Suppressor macrophage treated with lipopolysaccharide for 1 hour (primary cell): Measurements from ENCODE around the gene TTLL11.
A peak's percentile ranks its signal among the peaks of the same experiment; 100 is the strongest.

Source experiments
- DNase-seq, 3 donors: peaks; one replicate each; pipeline ENCODE4 v3.0.0-alpha.2; 2020 to 2022

Gene TTLL11

GRCh38 chr9:121958530-121958929, 134.6 kb downstream of the TTLL11 start:
- DNase-seq: no peak

- DNase-seq: no peak
Observed at GRCh38 chr9:121956808-121957207, 136.3 kb downstream of the TTLL11 start.

DNA sequence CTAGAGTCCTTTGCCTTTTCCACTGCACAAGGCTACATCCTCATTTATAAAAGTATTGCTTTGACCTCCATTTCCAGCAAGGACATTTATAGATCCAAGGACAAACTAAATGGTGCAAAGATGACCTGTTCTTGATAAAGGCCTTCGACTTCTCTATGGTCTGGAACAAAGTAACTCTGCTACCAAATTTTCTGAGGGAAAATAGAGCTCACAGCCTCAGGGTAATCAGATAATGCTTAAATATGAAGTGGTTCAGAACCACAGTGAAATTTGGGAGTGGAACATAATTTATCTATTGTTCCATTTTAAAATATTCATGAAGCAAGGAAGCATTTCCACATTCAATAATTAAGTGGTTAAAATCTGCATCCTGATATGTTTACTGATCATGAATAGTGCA, 137.5 kb downstream of the TTLL11 start:
- no peak for DNase-seq

DNA sequence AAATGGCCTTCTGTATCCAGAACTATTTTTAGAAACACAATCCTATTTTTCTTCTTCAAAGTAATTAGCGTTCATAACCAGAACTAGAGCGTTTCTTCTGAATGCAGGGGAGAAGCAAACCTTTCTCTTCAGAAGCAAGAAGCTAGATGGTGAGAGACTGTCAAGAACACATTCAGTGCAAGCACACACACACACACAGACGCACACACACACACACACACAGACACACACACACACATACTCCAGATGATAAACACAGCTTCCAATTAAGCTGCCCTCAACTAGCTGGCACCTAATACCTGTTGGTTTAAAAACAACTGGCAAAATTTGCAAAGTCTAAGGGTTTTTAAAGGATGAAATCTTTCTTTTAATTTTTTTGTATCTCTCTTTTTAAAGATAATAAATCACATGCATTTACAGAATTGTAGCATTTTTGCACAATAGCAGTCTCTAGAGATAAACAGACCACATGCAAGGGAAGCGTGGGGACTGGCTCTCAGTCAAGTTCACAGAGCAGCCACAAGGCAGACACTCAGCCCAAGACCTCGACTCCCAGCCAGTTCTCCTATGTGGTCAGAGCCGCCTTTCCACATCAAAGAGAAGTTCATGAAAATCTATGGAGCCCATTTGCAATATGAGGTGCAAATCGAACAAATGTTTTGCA, 138.5 kb downstream of the TTLL11 start:
- no peak for DNase-seq

GRCh38 chr9:121952611-121953010, 140.5 kb downstream of the TTLL11 start:
- DNase-seq: no peak

DNA sequence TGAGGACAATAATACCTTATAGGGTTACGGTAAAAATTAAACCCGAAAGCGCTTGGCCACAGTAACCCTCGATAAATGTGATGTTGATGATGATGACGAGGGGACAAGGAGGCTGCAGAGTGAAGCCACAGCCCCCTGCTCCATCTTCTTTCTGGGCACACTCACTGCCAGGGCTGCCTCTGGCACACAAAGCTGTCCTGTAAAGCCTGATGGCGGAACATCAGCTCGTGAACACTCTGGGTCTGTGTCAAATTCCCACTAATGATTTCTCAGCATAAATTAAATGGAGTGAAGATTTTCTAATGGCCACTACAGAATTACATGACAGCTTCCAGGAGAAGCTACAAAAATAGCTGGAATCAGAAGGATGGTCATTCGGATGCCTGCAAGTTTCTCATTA, 142.2 kb downstream of the TTLL11 start:
- no peak for DNase-seq

DNA sequence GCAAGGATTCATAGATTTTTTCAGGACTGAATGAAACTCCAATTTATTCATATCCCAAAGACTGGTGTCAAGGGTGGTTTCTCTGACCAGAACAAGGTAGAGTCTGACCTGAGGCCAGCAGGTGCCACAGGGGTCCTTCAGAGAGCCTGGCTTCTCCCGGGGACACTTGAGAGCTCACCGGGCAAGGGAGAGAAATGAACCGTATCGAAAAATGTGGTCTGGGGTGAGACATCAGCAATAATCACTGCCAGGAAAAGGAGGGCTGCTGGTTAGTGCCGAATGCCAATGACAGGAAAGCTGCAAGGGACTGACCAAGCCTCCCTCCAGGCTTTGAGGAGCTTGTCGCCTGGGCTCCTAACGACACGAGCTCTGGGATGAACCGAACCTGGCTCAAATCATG, 142.7 kb downstream of the TTLL11 start:
- no peak for DNase-seq

DNA sequence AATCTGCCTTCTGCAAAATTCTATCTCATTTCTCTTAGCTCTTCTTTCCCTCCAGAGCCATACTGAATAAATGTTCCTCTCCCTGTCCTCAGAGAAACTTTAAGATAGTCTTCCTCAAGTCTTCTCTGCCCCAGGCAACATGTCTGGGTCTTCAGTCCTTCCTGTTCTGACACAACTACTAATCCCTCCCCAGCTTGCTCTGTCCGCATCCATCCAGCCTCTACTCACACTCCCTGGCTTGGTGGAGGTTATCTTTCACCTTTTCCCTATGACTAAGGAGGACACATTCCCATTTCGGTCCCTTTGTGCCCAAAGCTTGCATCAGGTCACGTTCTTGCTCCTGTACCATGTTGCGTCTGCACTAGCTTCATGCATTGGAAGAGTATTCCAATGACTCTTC, 143.3 kb downstream of the TTLL11 start:
- DNase-seq: no peak

DNA sequence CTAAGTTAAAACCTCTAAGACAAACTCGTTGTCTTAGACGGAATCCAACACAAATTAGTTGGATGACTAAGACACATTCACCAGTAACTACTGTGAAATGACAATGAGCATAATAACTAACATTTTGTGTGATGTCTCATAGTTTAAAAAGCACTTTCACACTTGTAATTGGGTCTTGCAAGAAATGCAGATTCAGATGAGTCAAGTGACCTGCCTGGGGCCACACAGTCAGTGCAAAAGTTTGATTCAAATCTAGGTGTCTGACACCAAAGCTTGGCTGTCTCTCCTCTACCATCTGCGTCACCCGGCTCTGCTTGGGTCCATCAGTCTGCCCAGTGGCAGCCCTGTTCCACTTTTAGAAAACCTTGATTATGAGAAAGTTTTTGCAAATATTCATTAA, 143.7 kb downstream of the TTLL11 start:
- DNase-seq: no peak

DNA sequence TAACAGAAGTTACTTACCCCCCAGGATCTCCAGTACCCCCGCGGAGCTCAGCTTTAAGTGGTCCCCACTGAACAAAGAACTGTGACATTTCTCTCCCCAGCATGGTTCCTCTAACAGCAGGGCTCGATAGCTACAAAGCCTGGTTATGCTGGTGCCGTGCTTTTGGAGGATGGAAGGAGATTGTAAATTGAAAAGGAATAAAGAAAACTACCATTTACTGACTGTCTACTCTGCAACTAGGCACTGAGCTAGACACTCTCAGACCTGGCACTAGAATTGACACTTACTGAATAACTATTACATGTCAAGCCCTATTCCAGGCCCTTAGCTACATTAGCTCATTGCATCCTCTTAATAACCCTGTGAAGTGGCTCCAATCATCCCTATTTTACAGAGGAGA, 145.3 kb downstream of the TTLL11 start:
- DNase-seq: no peak

GRCh38 chr9:121946465-121946864, 146.6 kb downstream of the TTLL11 start:
- no peak for DNase-seq

- no peak for DNase-seq
Observed at GRCh38 chr9:121945849-121946248, 147.3 kb downstream of the TTLL11 start.

GRCh38 chr9:121945281-121945680, 147.8 kb downstream of the TTLL11 start:
- DNase-seq: no peak

DNA sequence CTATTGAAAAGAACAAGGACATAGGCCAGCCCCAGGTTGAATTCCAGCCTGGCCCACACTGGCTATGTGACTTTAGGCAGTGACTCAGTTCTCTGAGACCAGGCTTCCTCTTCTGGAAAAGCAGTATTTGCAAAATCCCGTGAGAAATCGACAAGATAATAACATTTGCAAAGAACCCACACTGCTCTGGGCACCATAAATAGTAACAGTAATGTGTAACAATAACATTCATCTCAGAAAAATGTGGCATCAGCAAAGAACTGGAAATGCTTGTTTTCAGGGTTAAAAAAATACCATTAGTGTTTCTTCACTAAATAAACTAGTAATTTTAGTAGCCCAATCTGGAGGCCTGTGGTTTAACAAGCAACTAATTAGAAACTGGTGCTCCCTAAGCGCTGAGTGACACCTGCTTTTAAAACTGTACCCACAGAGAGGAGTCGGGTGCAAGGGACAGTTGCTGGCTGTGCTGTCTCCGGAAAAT, 148.4 kb downstream of the TTLL11 start:
- DNase-seq: peak in 2 of 3 donors; percentile 7 to 15

DNA sequence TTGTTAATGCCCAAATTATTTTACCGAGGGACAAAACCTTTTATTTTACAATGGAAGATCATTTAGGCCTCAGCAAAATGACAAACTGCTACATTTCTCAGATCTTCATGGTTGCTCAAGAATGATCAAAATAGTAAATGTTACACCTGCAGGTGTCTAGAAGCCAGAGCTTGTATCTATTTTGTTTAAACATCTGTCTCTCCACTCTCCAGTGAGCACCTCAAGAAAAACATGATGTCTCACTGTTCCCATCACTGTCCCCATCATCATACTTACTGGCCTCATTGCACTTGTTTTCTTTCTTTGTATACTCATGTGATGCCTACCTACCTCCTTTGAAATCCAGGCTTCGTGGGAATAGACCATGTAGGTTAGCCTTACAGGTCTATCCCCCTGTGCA, 149.6 kb downstream of the TTLL11 start:
- DNase-seq: no peak

- DNase-seq: no peak
Observed at GRCh38 chr9:121942866-121943382, 150.2 kb downstream of the TTLL11 start.

DNA sequence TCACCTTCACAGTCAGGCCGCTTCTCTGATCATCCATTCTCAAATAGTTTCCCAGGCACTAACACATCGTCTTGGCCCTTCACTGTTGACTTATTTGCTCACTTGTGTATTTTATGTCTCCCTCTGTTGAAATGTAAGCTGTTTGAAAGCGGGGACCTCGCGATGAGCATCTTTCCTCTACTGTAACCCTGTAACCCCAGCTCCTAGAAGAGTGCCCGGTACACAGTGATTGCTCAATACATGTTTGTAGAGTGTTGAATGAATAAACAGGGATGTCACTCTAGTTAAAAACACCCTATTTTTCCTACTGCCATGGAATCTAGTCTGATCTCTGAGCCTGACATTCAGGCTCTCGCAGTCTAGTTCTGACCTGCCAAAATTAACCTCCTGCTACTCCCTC, 150.8 kb downstream of the TTLL11 start:
- DNase-seq: no peak

- DNase-seq: no peak
Observed at GRCh38 chr9:121939643-121940042, 153.5 kb downstream of the TTLL11 start.

GRCh38 chr9:121938621-121939020, 154.5 kb downstream of the TTLL11 start:
- no peak for DNase-seq

DNA sequence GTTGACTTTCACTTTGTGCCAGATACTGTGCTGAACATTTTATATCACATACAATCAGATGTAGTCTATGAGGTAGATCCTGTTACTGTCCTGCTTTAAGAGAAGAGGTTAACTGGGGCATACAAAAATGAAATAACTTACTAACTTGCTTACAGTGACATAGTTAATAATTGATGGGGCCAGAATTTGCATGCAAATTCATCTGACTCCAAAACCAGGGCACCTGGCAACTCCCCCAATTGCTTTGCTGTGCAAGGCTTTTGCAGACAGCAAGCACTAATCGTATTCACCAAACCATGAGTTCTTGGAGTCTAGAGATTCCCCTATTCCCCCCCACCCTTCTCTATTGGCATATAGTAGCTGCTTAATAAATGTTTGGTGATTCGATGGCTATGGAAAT, 155.9 kb downstream of the TTLL11 start:
- no peak for DNase-seq

DNA sequence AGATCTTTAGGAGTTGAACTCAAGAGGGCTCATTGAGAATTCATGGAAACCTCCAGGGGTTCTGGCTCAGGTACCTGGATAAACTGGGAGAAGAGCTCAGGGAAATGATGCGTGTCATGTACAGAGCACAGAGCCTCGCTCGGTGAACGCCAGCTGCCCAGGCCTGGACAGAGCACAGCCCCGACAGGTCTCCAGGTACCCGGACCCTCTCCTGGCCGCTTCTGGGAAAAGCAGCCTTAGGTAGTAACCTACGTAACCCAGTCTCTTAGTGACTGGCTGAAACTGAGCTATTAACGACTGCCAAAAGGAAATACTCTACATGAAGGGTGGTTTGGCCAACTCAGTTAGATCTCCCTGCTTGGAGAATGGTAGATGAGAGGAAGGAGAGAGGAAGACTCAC, 157.4 kb downstream of the TTLL11 start:
- DNase-seq: no peak

DNA sequence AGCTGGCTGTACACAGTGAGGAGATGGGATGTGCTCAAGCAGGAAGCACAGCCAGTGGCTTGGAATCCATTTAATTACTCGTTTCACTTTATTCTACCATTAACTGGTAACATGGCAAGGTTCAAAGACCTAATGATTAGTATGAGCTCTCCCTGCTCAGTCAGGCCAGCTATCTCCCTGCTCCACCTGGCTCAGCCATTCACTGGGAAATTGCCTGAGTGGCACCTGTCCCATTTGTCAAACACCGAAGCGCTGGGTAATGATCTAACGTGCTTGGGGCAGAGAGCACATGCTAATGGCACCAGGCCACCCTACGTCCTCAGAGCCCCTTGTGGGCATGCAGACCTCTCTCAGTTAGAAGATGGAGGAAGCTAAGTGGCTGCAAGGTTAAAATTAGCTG, 162.2 kb downstream of the TTLL11 start:
- DNase-seq: no peak

DNA sequence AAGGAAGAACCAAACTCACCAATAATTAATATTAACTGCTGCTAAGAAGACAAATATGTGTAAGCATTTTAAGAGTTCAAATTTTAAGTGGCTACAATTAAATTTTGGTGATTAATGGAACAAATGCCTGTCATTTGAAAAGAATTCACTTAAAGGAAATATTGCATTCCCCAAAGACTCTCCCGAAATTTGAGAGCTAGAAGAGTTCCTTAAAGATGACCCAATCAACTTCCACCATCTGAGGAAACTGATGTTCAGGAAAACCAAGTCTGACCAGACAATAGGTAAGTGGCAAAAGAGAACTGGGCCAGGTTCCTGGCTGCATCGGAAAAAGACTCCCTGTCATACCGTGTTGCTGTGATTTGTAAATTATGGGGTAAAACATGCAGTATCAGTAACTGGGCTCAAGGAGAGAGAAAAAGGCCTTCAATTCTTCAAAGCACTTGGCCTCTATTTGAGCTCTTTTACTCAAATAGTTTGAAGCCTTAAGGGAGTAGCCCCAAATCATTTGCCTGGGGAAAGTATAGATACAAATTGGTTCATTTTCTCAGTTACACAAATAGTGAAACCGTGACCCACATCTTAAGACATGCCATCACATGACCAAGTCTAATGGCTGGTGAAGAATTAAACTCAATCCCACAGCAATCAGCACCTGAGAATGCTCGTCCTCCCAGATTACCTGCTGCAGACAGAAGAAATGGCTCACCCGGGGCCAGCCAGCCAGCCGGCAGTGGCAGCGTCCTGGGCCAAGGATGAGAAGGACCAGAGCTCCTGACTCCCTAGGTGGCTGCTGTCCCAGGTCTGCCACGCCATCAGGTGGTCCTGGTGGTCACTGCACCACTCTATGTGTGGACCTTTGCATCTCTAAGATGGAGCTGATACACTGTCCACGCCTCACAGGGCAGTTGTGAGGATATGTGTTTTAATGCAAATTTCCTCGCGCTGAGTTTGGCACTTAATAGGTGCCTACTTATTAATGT, 162.9 kb downstream of the TTLL11 start:
- DNase-seq: no peak

- DNase-seq: no peak
Observed at GRCh38 chr9:121927636-121928035, 165.5 kb downstream of the TTLL11 start.
